Stimulated activated CD8-positive, alpha-beta memory T cell treated with anti-CD3 and anti-CD28 coated beads, Interleukin-7, amount 100 ng/mL, for 24 hours (primary cell): Measurements from ENCODE around the gene CENPVL3.
"Not testable (repeated sequence)": the region's sequence is repeated elsewhere in the genome, so short reads cannot be mapped to it uniquely, and the experiment has no call there.

Experiments used
- DNase-seq: peaks from one replicate; pipeline ENCODE4 v3.0.0-alpha.2; 2020; ENCODE audit warnings: low read depth

The CENPVL3 gene

GRCh38 chrX:51618241-51619155 lies at the start of gene CENPVL3:
CENPVL3 (minus strand) TSS chrX:51618912; CDS start chrX:51618873, 39 bp downstream.
- not testable (repeated sequence) for DNase-seq

- DNase-seq: no peak
Measured at GRCh38 chrX:51665981-51666380, 47.3 kb upstream of the CENPVL3 start.

GRCh38 chrX:51643377-51643776 lies 24.7 kb upstream of the CENPVL3 start:
- no peak for DNase-seq

GRCh38 chrX:51641421-51642021 lies 22.8 kb upstream of the CENPVL3 start:
- no peak for DNase-seq

GRCh38 chrX:51636511-51636910 lies 17.8 kb upstream of the CENPVL3 start:
- DNase-seq: not testable (repeated sequence)

GRCh38 chrX:51614353-51615012 lies 4.2 kb downstream of the CENPVL3 start:
- no peak for DNase-seq

- DNase-seq: no peak
Measured at GRCh38 chrX:51608766-51609165, 9.9 kb downstream of the CENPVL3 start.

- no peak for DNase-seq
Measured at GRCh38 chrX:51608126-51608525, 10.6 kb downstream of the CENPVL3 start.

- DNase-seq: no peak
Measured at GRCh38 chrX:51606446-51606845, 12.3 kb downstream of the CENPVL3 start.

GRCh38 chrX:51598899-51599298 lies 19.8 kb downstream of the CENPVL3 start:
- DNase-seq: no peak

- DNase-seq: no peak
Measured at GRCh38 chrX:51571874-51572273, 46.8 kb downstream of the CENPVL3 start.

- no peak for DNase-seq
Measured at GRCh38 chrX:51569561-51569960, 49.2 kb downstream of the CENPVL3 start.

- DNase-seq: no peak
Measured at GRCh38 chrX:51568586-51568985, 50.1 kb downstream of the CENPVL3 start.
